D341Med (cell line): ENCODE data around the gene ARG2.

Experiments used
- DNase-seq: peaks from one replicate; pipeline ENCODE4 v3.0.0; 2012; ENCODE audit warnings: low spot score

The ARG2 gene

GRCh38 chr14:67641480-67641879 lies 21.8 kb downstream of the ARG2 start:
- no peak for DNase-seq

DNA sequence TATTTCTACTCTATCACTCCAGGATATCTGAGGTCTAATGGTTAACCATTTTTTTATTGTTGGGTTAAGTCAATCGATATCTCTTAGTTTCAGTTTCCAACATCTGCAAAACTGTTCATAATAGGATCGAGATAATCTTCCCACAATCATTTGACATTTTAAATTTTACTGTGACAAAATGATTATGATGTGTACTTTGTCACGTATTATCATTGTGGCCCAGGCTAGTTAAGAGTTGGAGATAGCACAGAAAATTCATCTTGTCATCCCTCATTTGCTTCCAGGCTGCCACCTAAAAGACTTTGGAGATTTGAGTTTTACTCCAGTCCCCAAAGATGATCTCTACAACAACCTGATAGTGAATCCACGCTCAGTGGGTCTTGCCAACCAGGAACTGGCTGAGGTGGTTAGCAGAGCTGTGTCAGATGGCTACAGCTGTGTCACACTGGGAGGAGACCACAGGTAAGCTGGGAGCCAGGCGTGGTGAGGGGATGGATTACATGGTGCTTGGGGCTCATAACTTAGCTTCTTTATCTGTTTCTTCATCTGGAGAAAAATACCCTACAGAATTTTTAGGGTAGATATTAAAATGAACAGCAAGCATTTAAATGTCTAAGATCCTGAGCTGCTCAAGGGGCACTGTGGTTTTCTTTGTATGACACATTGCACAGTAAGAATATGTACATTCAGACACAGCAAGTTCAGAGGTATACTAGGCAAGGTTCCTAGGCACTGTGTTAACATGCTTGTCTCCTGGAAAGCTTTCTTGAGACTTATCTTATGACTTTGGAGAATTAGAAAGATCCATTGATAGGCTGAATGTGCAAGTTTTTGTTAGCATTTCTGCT lies 22.4 kb downstream of the ARG2 start:
- DNase-seq: no peak

DNA sequence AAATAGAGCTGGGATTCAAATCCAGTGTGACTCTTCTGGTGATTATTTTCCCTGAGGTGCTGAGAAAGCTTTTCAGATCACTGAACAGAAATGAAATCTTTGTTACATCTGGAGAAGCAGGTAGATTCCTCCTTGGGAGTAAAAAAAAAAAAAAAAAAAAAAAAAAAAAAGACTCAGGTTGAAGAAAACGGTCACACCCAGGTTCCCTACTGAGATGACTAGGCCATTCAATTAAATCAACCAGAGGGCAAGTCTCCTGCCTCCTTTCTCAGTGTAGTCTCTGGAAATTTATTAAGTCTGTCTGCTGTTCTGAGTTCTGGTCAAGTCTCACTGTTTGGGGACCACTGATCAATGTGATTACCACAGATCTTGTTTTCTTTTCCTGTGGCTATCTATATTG lies 24.0 kb downstream of the ARG2 start:
- DNase-seq: no peak

DNA sequence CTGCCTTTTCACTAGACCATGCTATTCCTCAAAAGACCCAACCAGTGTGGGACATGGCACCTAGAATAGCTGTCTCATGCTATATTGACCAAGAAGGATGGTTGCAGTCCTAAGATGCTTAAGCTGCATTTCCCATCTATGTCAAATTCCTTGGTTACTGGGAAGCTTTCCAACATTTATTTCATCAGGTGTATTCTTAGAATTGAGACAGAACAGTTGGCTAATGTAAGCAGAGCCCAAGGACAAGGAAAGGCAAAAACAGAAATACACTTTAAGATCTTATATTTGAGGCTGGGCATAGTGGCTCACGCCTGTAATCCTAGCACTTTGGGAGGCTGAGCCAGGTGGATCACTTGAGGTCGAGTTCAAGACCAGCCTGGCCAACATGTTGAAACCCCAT lies 24.7 kb downstream of the ARG2 start:
- no peak for DNase-seq

- no peak for DNase-seq
Observed at GRCh38 chr14:67645414-67645813, 25.7 kb downstream of the ARG2 start.

GRCh38 chr14:67646131-67646530 lies 26.4 kb downstream of the ARG2 start:
- no peak for DNase-seq

- no peak for DNase-seq
Observed at GRCh38 chr14:67650151-67650550, 30.4 kb downstream of the ARG2 start.

DNA sequence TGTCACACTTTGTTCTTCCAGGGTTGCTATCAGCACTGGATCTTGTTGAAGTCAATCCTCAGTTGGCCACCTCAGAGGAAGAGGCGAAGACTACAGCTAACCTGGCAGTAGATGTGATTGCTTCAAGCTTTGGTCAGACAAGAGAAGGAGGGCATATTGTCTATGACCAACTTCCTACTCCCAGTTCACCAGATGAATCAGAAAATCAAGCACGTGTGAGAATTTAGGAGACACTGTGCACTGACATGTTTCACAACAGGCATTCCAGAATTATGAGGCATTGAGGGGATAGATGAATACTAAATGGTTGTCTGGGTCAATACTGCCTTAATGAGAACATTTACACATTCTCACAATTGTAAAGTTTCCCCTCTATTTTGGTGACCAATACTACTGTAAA lies 31.0 kb downstream of the ARG2 start:
- DNase-seq: no peak

DNA sequence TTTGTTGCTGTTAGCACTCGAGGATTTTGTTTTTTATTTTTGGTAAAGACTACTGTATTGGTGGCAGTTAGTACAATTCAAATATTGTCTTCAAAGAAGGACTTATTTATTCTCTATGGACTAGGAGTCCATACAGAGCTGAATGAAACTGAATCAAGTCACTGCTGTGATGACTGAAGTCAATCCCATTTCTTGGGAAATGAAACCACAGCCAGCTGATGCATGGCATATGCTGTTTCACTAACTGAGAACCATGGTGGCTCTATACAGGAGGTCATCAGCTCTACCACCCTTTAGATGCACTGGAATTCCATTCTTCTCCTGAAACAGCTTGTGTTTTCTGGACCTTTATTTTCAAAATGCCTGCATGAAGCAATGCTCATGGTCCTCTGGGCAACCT lies 32.5 kb downstream of the ARG2 start:
- DNase-seq: no peak

GRCh38 chr14:67653651-67654280 lies 34.0 kb downstream of the ARG2 start:
- no peak for DNase-seq

DNA sequence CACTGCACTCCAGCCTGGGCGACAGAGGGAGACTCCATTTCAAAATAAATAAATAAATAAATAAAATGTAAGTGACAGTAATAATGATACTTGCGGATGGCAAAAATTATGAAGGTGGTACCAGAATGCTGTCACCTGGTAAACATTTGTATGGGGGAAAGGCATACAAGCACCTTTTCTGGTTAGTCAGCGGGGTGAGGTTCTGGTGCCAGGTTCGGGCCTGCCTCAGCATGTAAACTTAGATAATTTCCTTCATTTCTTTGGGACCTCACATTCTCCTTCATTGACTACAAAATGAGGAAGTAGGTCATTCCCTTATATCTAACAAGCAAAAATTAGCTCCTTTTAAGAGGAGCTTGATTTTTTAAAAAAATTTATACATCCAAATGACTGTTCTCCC lies 43.9 kb downstream of the ARG2 start:
- DNase-seq: no peak

DNA sequence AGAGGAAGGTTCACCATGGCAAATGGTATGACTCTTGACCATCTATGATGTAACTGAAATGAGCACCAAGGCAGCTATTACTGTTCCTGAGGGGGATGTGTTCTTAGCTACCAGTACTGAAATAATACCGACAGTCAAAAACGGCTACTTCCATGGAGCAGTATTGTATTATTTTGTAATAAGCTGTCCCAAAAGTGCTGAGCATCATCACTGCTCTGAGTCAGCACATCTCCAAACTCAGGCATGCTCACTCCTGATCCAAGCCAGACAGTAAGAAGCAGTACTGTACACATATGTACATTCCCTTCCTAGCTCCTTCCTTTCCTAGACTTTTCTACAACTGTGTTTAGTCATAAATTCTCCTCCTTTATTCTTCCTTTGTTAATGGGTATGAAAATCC lies 46.1 kb downstream of the ARG2 start:
- DNase-seq: no peak

- DNase-seq: peak; percentile 58
Observed at GRCh38 chr14:67666750-67667449, 47.2 kb downstream of the ARG2 start.

DNA sequence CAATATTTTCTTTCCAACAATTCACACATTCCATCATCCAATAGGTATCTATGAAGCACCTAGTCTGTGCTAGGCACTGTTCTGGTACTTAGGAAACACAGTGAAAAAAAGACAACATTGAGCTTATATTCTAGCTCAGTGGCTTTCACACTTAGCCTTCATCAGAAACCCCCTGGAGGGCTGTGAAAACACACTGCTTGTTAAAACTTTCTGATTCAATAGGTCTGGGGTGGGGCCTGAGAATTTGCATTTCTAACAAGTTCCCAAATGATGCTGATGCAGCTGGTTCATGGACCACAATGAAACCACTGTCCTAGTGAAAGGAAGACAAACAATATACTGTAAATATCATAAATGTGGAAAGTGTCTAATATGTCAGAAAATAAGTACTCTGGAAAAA lies 48.8 kb downstream of the ARG2 start:
- DNase-seq: no peak

DNA sequence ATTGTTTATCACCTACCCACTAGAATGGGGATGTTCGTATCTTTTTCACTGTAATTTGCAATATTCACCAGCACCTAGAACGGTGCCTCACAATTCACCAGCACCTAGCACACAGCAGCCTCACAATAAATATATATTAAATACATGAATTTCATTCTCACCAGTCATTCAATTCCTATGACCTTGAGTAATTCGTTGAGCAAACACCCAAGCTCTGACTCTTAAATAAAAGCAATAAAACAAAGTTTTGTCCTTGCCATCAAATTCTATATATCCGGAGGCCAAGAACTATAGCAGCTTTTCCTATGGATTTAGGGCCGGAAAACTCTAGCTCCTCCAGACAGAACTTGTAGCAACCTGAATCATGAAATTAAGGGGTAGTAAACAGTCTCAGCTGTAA lies 53.7 kb downstream of the ARG2 start:
- DNase-seq: no peak

DNA sequence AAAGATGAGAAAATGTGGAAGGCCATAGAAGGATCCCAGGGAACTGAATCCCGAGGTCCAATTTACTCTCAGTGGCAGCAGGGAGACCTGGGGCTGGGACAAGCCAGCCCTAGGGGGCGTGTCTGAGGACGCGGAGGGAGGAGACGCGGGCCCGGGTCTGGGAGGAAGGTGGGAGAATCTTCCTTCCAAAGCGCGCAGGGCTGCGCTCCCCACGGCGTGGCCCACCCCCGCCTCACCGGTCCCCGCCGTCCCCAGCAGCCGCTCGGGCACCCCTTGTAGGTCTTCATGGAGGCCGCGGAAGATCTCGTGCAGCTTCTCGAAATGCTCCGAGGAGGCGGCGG lies 54.4 kb downstream of the ARG2 start:
- peak; percentile 88 for DNase-seq

GRCh38 chr14:67674480-67675218 lies 54.9 kb downstream of the ARG2 start, which contains the start of gene VTI1B:
Gene VTI1B (minus strand): TSS chr14:67674632. CDS start chr14:67674489, 143 bp downstream.
- DNase-seq: peak; percentile 95

DNA sequence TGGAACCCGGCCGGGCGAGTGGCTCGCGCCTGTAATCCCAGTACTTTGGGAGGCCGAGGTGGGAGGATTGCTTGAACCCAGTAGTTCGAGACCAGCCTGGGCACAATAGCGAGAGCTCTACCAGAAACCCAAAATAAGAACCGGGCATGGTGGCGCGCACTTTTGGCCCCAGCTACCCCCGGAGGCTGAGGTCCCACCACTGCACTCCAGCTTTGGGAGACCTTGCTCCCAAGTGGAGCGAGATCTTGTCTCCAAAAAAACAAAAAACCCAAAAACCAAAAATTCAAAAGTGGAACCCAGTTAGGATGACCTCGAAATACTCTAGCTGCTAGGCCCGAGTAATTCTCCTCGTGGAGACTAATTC lies 55.5 kb downstream of the ARG2 start:
- DNase-seq: peak; percentile 26

GRCh38 chr14:67679006-67679405 lies 59.3 kb downstream of the ARG2 start:
- no peak for DNase-seq

DNA sequence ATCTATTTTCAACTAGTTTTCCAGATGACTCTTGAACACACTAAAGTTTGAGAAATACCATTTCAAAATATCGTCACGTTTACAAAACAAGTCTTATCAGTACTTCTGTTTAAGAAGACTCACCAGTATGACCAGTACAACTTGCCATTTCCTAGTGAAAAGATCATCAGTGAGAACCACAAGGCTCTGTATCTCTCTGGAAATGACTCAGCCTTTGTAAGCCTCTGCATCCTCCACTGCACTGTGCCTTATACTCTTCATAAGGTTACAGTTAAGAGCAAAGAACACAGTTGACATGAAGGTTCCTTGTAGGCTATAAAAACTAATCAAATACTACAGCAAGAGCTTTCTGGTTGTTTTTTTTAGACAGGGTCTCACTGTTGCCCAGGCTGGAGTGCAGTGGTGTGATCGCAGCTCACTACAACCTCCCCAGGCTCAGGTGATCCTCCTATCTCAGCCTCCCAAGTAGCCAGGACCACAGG lies 60.4 kb downstream of the ARG2 start:
- no peak for DNase-seq

- no peak for DNase-seq
Observed at GRCh38 chr14:67680941-67681340, 61.2 kb downstream of the ARG2 start.

DNA sequence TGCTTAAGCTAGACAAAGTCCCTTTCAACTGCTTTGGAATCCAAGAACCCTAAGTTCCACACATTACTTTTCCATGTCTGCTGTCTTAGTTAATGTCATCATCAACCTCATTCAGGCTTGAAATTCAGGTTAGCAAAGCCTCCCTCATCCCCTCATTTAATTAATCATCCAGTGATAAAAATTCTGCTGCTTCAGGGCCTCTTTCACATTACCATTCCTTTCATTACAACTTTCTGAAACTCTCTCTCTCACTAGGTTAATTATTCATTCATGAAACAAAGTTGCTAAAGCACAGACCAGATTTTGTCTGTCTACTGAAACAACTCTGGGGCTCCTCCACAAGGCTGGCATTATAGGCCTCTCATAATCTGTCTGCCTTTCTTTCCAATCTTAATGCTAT lies 64.1 kb downstream of the ARG2 start:
- no peak for DNase-seq
